ENCODE results near the gene ANKRD11. TPM values are rescaled to one million over a fixed set of nuclear protein-coding genes. Genes with fewer than 3 reads are reported as not detected.
A peak's percentile ranks its signal among the peaks of the same experiment; 100 is the strongest.

Gene ANKRD11
- total RNA-seq, 1 donor: 80.8 TPM

DNA sequence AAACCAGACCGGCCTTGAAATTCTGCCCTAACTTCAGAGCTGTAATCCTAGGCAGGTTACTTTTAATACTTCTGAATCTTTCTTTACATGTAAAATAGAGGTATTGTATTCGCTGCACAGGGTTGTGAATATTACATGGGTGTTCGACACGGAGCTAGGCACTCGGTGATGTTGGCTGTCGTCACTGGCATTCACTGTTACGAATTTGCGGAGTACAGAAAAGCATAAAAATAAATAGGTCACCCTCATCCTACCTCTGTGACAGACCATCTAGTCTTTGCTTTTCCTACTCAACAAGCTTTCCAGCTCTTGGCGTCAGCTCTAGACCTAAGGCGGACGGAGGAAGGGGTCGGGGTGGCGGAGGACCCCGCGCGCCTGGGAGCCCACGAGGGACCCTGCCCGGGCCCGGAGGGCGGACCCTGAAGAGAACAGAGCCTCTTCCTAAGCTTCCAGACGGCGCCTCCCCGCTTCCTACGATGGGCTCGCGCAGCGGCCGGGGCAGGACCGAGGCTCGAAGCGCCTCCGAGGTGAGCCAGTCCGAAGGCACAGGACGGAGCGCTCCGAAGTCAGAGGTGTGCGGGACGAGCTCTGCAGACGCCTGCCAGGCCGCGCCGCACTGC lies 17.0 kb upstream of the ANKRD11 start:
- DNase-seq (ENCODE audit: low read depth in 2 of 3, low spot score in 2 of 3): no peak

DNA sequence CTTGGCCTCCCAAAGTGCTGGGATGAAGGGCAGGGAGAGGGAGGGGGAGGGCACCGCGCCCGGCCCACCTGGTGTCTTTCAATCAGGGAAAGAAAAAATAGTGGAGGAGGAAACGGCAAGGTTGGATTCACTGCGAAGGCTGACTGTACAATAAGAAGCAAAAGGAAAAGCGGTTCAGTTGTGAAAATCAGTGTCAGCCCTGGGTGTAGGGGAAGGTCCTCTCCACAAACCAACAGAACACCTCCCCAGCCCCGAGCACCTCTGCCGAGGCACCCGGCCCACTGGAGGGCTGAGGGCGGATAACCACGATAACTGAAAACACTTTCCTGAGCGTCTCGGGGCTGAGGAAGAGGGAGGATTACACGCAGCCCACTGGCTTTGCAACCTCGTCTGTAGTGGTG lies 16.4 kb upstream of the ANKRD11 start:
- no peak for DNase-seq (ENCODE audit: low read depth in 2 of 3, low spot score in 2 of 3)

DNA sequence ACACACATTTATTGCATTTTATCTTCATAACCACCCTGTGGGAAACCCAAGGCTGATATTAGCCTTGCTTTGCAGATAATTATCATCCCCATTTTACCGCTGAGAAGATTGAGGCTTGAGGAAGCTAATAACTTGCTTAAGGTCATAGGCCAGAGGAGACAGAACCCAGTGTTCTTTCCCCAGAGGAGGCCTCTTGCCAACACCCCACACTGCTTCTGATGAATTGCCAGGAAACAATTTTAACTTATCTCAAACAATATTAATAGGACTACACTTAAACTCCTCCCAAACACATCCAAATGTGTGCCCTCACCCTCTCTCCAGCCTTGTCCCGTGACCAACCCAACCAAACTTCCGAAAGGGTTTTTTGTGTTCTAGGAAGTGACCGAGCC lies 15.7 kb upstream of the ANKRD11 start:
- DNase-seq (ENCODE audit: low read depth in 2 of 3, low spot score in 2 of 3): no peak

DNA sequence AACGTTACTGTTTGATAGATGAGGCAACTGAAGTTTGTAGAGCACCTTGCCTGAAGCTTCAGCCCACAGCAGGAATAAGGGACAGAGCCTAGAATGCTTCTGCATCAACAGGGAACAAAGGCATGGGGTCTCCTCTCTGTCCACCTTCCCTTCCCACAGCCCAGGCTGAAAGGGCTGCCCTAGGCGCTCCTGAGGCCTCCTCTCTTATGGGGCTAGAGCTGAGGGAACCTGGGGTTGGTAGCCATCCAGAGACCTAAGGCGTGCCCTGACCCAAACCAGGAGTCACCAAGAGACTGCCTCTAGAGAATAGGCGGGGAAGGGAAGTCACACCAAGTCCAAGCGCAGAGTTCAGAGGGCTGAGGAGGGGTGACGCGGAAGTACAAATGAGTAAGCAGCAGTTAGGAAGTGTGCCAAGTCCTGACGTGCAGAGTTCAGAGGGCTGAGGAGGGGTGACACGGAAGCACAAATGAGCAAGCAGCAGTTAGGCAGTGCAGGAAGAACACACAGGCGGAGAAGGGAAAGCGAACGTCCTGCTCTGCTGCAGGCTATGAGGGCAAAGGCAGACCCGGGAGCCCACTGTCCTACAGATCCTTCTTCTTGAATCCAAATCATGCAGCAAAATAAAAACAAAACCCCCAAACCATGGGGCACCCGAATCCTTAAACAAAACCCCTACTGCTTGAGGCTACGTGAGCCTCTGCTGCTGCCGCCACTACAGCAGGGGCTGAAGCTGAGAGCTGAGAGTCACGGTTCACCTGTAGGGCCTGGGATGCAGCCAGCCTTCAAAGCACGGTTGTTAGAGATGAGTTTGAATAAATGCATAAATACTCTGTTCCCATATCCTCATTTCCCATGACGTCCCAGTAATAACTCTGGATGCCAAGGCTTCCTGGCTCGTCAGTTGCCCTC lies 15.1 kb upstream of the ANKRD11 start:
- peak; percentile 77 to 95 (median 94) for DNase-seq (ENCODE audit: low read depth in 2 of 3, low spot score in 2 of 3)

DNA sequence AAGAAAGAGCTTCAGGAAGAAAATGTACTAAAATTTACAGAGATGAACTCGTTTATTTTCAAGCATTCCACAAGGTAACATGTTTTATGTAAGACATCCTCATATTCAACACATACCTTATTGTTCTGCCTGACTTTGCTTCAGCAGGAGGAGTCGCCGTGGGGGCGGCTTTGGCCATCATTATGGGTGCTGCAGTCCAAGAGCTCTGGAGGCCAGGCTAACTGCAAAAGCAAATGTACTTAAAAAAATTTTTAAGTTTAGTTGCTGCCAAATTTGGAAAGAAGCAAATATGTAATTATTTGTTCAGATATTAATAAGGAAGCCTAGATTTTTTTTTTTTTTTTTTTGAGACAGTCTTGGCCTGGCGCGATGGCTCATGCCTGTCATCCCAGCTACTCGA lies 13.7 kb upstream of the ANKRD11 start:
- DNase-seq (ENCODE audit: low read depth in 2 of 3, low spot score in 2 of 3): no peak

DNA sequence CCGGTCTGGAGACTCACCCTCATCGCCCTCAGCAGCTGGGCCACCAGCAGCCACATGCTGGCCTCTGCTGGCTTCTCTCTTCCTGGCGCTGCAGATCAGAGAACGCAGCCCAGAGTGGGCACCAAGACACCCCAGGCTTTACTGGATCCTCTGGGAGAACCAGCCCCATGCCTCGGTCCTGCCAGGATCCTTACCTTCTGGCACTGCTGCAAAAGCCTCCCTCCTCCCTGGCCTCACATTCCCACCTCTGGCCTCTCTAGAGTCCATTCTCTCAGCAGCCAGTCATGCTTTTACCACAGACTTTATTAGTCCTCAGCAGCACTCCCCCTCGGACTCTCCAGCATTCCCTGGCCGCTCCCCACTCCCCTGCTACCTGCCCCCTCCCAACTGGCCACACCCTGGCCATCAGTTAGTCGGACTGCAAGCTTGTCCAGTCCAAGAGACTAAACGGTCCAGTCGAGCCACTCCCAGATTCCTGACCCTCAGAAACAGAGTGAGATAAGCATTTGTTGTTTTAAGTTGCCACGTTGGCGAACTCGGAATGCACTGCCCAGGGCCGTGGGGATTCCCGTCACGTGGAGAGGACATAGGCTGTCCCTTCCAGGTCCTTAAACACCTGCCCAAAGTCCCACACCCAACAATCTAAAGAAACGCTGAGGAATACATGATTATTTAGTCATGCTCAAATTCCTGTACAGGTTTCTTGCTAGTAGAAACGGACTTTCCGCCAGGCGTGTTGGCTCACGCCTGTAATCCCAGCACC lies 11.9 kb upstream of the ANKRD11 start:
- no peak for DNase-seq (ENCODE audit: low read depth in 2 of 3, low spot score in 2 of 3)

DNA sequence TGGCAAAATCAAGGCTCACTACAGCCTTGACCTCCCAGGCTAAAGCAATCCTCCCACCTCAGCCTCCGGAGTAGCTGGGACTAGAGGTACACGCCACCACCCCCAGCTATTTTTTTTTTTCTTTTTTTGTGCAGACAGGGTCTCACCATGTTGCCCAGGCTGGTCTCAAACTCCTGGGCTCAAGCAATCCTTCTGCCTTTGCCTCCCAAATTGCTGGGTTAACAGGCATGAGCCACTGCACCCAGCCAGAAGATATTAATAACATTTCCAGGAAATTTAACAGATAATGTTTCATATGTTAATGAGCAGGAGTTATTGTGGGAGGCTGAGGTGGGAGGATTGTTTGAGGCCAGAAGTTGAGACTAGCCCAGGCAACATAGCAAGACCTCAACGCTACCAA lies 9.4 kb upstream of the ANKRD11 start:
- DNase-seq (ENCODE audit: low read depth in 2 of 3, low spot score in 2 of 3): no peak

DNA sequence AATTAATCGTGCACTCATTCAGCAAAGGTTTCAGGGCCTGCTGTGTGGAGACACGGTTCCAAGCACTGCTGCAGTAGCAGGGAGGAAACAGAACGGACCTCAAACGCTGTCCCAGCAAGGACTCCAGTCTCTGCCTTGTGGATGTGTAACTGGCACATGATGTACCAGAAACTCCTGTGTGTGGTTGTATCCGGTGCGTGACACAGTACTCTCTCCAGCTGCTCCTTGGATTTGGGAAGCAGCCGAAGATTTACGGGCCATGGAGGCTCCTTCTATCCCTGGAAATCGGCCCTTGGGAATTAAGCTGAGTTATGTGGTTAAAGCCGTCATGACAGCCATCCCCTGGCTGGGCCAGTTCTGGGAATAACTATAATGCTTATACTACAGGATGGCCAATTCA lies 8.5 kb upstream of the ANKRD11 start:
- no peak for DNase-seq (ENCODE audit: low read depth in 2 of 3, low spot score in 2 of 3)

DNA sequence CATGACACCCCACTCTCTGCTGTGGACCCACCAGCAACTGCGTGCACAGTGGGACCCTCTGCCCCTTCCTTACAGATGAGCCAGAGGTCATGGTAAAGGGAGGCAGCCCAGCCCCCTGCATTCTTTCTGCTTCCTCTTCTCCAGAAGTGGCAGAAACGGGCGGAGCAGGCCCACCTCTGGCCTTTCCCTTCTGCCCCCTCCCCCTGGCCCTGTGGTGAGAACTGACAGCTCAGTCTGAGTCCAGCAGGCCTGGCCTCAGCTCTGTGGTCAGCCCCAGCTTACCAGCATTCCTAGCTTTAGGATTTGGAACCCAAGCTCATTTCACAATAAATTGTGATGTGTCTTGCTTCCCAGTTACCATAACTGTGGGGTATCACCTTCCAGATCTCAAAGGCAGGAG lies 4.8 kb upstream of the ANKRD11 start:
- no peak for DNase-seq (ENCODE audit: low read depth in 2 of 3, low spot score in 2 of 3)

DNA sequence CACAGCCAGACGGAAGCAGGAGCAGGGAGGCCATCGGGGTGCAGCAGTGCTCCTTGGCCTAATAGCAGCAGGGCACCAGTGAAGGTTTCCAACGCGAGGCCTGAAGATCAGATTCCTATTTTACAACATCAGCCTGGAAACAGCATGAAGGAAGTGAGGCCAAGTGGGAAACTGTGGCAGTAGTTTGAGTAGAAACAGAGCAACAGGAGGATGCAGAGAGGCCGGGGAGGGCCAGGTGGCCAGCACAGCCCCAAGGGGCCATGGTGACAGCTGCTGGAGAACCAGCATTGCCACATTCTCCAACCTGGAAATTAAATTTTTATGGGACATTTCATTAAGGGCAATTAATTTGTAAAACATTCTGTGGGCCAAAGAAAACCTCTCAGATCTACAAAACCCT lies 3.4 kb upstream of the ANKRD11 start:
- no peak for DNase-seq (ENCODE audit: low read depth in 2 of 3, low spot score in 2 of 3)

DNA sequence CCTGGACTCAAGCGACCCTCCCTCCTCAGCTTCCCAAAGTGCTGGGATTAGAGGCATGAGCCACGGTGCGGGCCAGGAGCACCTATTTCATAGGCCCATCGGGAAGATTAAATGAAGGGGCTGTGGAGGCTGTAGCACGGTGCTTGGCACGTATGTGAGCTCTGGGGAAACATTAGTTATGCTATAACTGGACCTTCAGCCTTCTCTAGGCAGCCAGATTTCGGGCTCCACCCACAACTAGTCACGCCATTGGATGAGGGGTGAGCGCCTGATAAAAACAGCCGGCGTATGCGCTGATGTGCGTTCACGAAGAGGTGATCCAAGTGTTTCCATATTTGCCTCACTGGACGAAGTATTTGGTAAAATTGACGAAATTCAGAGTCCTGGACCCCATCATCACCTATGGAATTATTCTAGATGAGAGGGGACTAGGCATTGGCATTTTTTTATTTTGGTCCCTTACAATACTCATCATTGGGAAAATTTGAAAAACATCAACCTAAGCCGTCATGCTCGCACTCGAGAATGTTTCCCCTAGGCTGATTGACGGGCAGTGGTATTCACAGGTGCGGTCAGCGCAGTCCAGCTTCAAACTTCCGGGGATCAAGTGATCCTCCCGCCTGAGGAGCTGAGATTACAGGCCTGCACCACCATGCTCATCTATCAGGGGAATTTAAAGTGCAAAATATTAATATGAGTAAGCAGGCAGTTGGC lies 1.8 kb upstream of the ANKRD11 start:
- no peak for DNase-seq (ENCODE audit: low read depth in 2 of 3, low spot score in 2 of 3)

DNA sequence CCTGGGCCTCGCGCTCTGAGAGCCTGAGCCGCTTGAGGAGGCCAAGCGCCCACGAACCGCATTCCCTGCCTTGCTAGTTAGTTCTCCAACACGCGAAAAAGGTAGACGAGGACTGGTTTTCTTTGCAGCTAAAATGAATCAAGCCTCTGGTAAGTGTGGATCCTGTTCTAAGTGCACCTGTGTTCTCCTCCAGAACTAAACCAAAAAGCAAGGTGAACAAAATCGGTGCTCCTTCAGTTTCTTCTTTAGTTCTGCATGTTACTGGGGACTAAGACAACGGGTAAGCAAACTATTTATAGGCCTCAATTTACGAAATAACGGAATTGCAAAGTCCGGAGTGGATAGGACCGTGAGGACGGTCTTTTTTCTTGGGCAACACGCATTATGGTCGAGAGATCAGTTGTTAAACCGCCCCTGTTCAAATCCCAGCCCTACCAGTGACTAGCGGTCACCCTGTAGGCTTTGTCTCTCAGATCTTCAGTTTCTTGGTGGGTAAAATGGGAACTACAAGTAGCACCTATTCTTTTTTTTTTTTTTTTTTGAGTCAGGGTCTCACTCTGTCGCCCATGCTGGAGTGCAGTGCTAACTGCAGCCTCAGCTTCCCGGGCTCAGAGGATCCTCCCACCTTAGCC lies 993 bp upstream of the ANKRD11 start:
- peak in 1 of 3 donors; percentile 58 for DNase-seq (ENCODE audit: low read depth in 2 of 3, low spot score in 2 of 3)

DNA sequence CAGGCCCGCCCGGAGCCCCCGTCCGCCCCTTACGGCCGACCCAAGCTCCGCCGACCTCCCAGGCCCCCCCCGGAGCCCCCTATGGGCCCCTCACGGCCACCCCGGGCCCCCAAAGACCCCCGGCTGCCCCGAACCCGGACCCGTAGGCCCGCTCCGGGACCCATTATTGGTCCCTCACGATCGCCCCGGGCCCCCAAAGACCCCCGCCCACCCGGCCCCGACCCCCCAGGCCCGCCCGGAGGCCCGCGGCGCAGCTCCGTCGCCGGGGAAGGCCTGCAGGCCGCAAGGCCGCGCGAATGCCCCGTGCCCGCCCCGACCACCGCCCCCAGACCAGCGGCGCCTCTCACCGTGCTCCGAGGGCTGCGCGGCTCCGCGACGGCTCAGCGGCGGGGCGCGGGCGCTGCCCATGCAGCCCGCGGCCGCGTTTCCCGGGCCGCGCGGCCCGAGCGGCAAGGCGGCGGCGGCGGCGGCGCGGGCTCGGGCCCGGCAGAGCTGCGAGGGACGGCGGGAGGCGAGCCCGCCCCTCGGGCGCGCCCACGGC lies 393 bp downstream of the ANKRD11 start:
- DNase-seq (ENCODE audit: low read depth in 2 of 3, low spot score in 2 of 3): no peak

DNA sequence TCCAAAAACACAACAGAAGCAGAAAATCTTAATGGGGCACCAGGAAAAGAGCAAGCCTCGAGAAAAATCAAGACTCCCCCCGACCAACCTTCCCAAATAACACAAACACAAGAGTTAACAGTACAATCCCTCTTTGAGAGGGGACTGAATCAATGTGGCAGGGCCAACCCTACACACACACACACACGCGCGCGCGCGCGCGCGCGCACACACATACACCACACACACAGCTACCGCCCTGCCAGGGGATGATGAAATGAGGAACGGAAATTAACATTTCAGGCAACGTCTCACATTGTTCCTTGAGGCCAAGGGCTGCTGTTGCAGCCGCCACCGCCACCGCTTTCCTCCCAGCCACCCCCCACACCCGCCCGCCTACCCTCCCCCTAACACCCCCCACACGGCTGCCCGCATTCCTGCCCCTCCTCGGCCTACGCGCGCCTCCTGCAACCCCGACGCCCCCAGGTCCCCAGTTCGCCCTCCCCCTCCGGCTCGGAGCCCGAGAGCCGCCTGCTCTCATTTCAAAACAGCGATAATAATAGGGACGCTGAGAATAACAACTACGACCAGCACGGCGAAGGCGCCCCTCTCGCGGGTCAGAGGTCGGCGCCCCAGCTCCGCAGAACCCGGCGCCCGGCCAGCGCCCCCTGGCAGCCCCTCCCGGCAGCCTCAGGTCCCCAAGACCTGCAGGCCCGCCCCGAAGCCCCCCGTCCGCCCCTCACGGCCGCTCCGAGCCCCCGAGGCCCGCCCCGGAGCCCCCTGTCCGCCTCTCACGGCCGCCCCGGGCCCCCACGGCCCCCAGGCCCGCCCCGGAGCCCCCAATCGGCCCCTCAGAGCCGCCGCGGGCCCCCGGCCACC lies 1.1 kb downstream of the ANKRD11 start:
- peak; percentile 65 to 97 (median 93) for DNase-seq (ENCODE audit: low read depth in 2 of 3, low spot score in 2 of 3)

DNA sequence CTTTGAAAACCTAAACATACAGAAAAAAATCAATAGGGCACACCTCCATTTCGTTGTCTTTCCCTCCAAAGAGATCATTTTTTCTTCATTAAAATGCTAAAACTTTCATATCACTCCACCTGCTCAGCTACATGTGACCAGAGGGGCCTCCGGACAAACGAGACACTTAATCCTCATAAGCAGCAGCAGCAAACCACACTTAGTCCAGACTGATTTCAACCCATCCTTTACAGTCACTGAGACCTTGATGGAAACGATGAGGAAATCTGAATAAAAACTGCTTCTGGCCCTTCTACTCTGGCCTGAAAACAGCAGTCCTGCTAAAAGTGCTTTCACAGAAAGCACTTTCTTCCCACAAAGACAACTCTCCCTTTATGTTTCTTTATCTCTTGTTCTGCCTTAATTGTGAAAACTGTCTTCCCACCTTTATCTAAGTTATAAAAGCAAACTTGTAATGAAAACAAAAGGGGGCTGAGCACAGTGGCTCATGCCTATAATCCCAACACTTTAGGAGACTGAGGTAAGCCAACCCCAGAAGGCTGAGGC lies 4.6 kb downstream of the ANKRD11 start:
- no peak for DNase-seq (ENCODE audit: low read depth in 2 of 3, low spot score in 2 of 3)

DNA sequence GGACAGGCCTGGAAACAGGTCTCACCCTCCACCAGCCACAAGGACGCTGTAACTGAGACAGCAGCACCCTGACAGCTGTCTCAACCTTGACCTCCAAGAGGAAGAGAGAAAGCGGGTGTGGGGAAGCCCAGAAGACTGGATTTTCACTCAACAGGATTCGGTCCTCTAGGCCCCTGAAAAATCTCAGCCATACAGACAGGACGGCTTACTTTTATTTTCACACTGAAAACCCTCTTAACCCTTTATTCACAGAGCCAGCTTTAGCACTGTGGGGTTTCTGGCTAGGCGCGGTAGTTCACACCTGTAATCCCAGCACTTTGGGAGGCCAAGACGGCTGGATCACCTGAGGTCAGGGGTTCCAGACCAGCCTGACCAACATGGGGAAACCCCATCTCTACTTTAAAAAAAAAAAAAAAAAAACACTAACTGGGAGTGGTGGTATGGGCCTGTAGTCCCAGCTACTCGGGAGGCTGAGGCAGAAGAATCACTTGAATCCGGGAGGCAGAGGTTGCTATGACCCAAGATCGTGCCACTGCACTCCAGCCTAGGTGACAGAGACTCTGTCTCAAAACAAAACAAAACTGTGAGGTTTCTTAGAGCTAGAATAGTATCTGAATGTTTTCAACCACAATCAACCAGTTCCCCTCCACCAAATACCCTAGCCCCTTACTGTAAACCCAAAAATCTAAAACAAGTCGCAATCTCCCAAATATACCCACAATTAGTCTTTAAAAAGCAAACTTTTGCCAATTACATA lies 5.3 kb downstream of the ANKRD11 start:
- DNase-seq (ENCODE audit: low read depth in 2 of 3, low spot score in 2 of 3): no peak

DNA sequence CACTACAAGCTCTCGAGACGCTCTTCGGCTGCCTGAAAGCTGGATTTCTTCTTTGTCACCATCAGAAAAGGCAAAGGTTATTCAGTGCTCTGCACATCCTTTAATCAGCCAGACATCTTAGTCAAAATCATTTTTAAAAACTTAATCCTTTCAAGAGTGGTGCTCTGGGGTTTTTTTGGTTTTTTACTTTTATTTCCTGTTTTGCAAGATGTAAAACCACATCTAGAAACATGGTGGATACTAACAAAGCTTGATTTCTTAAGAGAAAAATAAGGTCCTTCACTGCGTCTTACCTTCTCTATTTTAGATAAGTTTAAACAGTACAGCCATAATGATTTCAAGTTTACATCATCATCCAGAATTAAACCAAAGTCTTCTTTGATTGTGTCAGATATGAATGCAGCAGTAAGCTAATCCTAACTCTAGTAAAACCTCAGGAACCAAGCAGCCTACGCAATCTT lies 6.3 kb downstream of the ANKRD11 start:
- peak in 1 of 3 donors; percentile 63 for DNase-seq (ENCODE audit: low read depth in 2 of 3, low spot score in 2 of 3)

DNA sequence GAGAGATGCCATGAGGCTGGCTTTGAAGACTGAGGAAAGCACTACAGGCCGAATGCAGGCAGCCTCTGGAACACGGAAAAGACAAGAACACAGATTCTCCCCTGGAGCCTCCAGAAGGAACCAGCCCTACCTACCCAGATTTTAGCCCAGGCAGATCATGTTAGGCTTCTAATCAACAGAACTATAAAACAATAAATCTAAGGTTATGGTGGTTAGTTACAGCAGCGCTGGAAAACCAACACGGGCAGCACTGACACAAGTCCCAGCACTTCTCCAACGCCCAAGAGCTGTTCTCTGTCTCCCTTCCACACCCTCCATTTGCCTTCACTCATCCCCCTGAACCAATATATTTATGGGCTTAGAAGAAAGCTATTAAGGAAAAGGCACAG lies 7.5 kb downstream of the ANKRD11 start:
- DNase-seq (ENCODE audit: low read depth in 2 of 3, low spot score in 2 of 3): no peak

Measured in hematopoietic multipotent progenitor cell (in vitro differentiated cells).